ENCODE data around the gene RASAL1.

DNA sequence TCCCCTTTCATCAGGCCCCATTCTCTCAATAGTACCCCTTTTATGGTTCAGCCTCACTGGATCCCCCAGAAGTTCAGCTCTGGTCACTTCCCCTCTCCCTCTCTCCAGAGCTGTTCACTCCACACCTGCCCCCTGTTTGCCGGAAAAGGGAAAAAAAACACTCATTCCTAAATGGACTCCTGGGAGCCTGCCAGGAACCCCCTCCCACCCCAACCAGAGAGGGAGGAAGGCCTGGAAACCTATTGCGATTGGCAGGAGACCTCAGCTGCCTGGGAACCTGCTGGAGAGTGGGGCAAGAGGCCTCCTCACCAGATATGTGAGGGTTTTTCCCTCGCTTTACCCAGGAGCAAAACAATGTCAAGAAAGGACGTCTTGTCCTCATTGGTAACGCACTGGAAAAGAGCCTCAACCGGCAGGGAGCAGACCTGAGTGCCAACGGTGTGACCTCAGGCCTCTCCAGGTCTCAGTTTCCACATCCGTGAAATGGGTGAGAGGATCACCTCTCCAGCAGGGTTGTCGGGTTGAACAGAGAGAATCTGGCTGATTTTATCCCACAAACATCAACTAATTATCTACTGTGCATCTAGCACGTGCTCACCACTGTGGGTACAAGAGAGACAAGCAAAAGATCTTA, 74.4 kb downstream of the RASAL1 start:
- TF ChIP-seq, protein P1, sequence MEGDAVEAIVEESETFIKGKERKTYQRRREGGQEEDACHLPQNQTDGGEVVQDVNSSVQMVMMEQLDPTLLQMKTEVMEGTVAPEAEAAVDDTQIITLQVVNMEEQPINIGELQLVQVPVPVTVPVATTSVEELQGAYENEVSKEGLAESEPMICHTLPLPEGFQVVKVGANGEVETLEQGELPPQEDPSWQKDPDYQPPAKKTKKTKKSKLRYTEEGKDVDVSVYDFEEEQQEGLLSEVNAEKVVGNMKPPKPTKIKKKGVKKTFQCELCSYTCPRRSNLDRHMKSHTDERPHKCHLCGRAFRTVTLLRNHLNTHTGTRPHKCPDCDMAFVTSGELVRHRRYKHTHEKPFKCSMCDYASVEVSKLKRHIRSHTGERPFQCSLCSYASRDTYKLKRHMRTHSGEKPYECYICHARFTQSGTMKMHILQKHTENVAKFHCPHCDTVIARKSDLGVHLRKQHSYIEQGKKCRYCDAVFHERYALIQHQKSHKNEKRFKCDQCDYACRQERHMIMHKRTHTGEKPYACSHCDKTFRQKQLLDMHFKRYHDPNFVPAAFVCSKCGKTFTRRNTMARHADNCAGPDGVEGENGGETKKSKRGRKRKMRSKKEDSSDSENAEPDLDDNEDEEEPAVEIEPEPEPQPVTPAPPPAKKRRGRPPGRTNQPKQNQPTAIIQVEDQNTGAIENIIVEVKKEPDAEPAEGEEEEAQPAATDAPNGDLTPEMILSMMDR (IDR thresholded peaks at IDR 0.05) = no peak
- TF ChIP-seq, protein P2, sequence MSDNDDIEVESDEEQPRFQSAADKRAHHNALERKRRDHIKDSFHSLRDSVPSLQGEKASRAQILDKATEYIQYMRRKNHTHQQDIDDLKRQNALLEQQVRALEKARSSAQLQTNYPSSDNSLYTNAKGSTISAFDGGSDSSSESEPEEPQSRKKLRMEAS (IDR thresholded peaks at IDR 0.05; ENCODE audit: low read depth) = no peak
- TF ChIP-seq EZH2phosphoT487 (IDR thresholded peaks at IDR 0.05; ENCODE audit: borderline replicate concordance, low read depth) (no peak), ELF1 (IDR thresholded peaks at IDR 0.05) (no peak), RAD21 (IDR thresholded peaks at IDR 0.05; ENCODE audit: low read length) (no peak), JUND (IDR thresholded peaks at IDR 0.05) (no peak), FOXJ3 (CRISPR knock-in tag; IDR thresholded peaks at IDR 0.05) (no peak), POLR2AphosphoS5 (IDR thresholded peaks at IDR 0.05; ENCODE audit: low read depth, low read length) (no peak), CHD2 (IDR thresholded peaks at IDR 0.05; ENCODE audit: low read length, partially characterized antibody) (no peak), RFX5 (IDR thresholded peaks at IDR 0.05; ENCODE audit: low read length) (no peak)
